NCI-H128 (cell line): ENCODE measurements around the gene GRK5.

Source experiments
- DNase-seq: peaks from one replicate; lab custom pipeline; 2025; ENCODE audit not compliant: unreplicated experiment; lab: John Stamatoyannopoulos, UW

The GRK5 gene

GRCh38 chr10:119314486-119314885 lies 107.1 kb downstream of the GRK5 start:
- DNase-seq = no peak

- peak; percentile 20 for DNase-seq
Observed at GRCh38 chr10:119315128-119316001, 108.0 kb downstream of the GRK5 start.

GRCh38 chr10:119316002-119316358 lies 108.6 kb downstream of the GRK5 start:
- no peak for DNase-seq

- DNase-seq = no peak
Observed at GRCh38 chr10:119316729-119317097, 109.3 kb downstream of the GRK5 start.

- no peak for DNase-seq
Observed at GRCh38 chr10:119318411-119319160, 111.2 kb downstream of the GRK5 start.

GRCh38 chr10:119319161-119319919 lies 112.0 kb downstream of the GRK5 start:
- DNase-seq = no peak

- no peak for DNase-seq
Observed at GRCh38 chr10:119319920-119320258, 112.5 kb downstream of the GRK5 start.

- DNase-seq = no peak
Observed at GRCh38 chr10:119320981-119321380, 113.6 kb downstream of the GRK5 start.

GRCh38 chr10:119323085-119324016 lies 116.0 kb downstream of the GRK5 start:
- no peak for DNase-seq

- DNase-seq = no peak
Observed at GRCh38 chr10:119325131-119325530, 117.8 kb downstream of the GRK5 start.

- DNase-seq = no peak
Observed at GRCh38 chr10:119326167-119326566, 118.8 kb downstream of the GRK5 start.

- no peak for DNase-seq
Observed at GRCh38 chr10:119327096-119327745, 119.8 kb downstream of the GRK5 start.

GRCh38 chr10:119328223-119328622 lies 120.9 kb downstream of the GRK5 start:
- no peak for DNase-seq

GRCh38 chr10:119330342-119330741 lies 123.0 kb downstream of the GRK5 start:
- no peak for DNase-seq

GRCh38 chr10:119331061-119331460 lies 123.7 kb downstream of the GRK5 start:
- no peak for DNase-seq

- DNase-seq = no peak
Observed at GRCh38 chr10:119333146-119333792, 125.9 kb downstream of the GRK5 start.

GRCh38 chr10:119335671-119336353 lies 128.4 kb downstream of the GRK5 start:
- DNase-seq = no peak

GRCh38 chr10:119336599-119336998 lies 129.2 kb downstream of the GRK5 start:
- DNase-seq = no peak

GRCh38 chr10:119337223-119337622 lies 129.9 kb downstream of the GRK5 start:
- DNase-seq = no peak
